GM23338 (cell line): ENCODE results near the gene NT5C3B.

Experiments
- CREB1 ChIP-seq: fragments of 250-450 bp; sonication (Bioruptor Pico); IDR thresholded peaks from 2 replicates; pipeline ENCODE4 v1.5.0; 2020; ENCODE audit warnings: low read depth, mild to moderate bottlenecking, moderate library complexity
- EZH2 ChIP-seq: fragments of 200-600 bp; sonication (generic); IDR thresholded peaks from one replicate; pipeline ENCODE4 v1.8.0; 2017; ENCODE audit warnings: antibody characterized with exemption, mild to moderate bottlenecking, low read depth; ENCODE audit not compliant: unreplicated experiment
- EZH2phosphoT487 ChIP-seq: fragments of 200-600 bp; sonication (generic); IDR thresholded peaks from one replicate; pipeline ENCODE4 v1.8.1; 2018; ENCODE audit warnings: antibody characterized with exemption; ENCODE audit not compliant: unreplicated experiment
- JUNB ChIP-seq: IDR thresholded peaks from one replicate; pipeline ENCODE4 v1.6.1; 2016; ENCODE audit warnings: antibody characterized with exemption; ENCODE audit not compliant: unreplicated experiment
- NANOG ChIP-seq: IDR thresholded peaks from 2 replicates; pipeline ENCODE4 v1.6.1; 2016; ENCODE audit warnings: antibody characterized with exemption, borderline replicate concordance
- POLR2AphosphoS5 ChIP-seq: IDR thresholded peaks from 2 replicates; pipeline ENCODE4 v1.6.1; 2016; ENCODE audit warnings: antibody characterized with exemption, low read depth
- STAT1 ChIP-seq: IDR thresholded peaks from one replicate; pipeline ENCODE4 v1.6.1; 2016; ENCODE audit warnings: antibody characterized with exemption; ENCODE audit not compliant: unreplicated experiment
- ZNF331 ChIP-seq: fragments of 250-450 bp; sonication (Bioruptor Pico); IDR thresholded peaks from 2 replicates; pipeline ENCODE4 v1.5.0; 2020; ENCODE audit warnings: low read depth, mild to moderate bottlenecking, moderate library complexity
- TF ChIP-seq, protein P1 (sequence below), 2 experiments: fragments of 200-600 bp in 1 of 2; sonication (generic) in 1 of 2; conservative IDR thresholded peaks; 2 replicates each; pipeline versions ENCODE4 v1.5.1 to v1.6.1; 2016 to 2017; ENCODE audit warnings: antibody characterized with exemption in 2 of 2, low read depth in 2 of 2, mild to moderate bottlenecking in 2 of 2, moderate library complexity in 1 of 2
- TF ChIP-seq, protein P2 (sequence below): IDR thresholded peaks from one replicate; pipeline ENCODE4 v1.6.1; 2018; ENCODE audit warnings: antibody characterized with exemption; ENCODE audit not compliant: unreplicated experiment

DNA sequence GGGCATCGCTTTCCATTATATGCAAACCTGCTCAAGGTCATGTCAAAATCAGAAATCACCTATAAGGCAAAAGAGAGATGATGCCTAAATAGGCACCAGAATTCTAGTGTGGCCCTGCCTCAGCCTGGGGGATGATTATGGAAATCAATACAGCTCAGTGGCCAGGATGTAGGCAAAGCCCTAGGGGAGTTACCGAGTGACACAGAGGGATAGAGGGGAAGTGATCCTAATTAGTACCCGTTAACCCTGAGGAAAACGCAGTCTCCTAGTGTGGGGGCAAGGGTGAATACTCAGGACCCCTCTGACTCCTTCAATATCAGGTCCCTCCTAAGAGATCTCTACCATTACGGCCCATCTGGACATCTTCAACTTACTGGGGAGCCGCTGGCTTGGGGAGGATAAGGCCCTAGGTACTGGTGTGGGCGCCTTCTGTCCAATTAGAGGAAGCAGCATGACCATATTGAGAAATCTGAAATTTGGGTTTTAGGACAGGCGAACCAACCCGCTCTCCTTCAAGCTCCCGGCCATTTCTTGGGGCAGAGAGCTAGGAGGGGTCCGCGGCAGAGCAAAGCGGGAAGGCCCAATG lies 725 bp downstream of the NT5C3B start:
- TF ChIP-seq, protein P1, sequence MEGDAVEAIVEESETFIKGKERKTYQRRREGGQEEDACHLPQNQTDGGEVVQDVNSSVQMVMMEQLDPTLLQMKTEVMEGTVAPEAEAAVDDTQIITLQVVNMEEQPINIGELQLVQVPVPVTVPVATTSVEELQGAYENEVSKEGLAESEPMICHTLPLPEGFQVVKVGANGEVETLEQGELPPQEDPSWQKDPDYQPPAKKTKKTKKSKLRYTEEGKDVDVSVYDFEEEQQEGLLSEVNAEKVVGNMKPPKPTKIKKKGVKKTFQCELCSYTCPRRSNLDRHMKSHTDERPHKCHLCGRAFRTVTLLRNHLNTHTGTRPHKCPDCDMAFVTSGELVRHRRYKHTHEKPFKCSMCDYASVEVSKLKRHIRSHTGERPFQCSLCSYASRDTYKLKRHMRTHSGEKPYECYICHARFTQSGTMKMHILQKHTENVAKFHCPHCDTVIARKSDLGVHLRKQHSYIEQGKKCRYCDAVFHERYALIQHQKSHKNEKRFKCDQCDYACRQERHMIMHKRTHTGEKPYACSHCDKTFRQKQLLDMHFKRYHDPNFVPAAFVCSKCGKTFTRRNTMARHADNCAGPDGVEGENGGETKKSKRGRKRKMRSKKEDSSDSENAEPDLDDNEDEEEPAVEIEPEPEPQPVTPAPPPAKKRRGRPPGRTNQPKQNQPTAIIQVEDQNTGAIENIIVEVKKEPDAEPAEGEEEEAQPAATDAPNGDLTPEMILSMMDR (conservative IDR thresholded peaks at IDR 0.05; ENCODE audit: low read depth in 2 of 2): no peak
- TF ChIP-seq, protein P2, sequence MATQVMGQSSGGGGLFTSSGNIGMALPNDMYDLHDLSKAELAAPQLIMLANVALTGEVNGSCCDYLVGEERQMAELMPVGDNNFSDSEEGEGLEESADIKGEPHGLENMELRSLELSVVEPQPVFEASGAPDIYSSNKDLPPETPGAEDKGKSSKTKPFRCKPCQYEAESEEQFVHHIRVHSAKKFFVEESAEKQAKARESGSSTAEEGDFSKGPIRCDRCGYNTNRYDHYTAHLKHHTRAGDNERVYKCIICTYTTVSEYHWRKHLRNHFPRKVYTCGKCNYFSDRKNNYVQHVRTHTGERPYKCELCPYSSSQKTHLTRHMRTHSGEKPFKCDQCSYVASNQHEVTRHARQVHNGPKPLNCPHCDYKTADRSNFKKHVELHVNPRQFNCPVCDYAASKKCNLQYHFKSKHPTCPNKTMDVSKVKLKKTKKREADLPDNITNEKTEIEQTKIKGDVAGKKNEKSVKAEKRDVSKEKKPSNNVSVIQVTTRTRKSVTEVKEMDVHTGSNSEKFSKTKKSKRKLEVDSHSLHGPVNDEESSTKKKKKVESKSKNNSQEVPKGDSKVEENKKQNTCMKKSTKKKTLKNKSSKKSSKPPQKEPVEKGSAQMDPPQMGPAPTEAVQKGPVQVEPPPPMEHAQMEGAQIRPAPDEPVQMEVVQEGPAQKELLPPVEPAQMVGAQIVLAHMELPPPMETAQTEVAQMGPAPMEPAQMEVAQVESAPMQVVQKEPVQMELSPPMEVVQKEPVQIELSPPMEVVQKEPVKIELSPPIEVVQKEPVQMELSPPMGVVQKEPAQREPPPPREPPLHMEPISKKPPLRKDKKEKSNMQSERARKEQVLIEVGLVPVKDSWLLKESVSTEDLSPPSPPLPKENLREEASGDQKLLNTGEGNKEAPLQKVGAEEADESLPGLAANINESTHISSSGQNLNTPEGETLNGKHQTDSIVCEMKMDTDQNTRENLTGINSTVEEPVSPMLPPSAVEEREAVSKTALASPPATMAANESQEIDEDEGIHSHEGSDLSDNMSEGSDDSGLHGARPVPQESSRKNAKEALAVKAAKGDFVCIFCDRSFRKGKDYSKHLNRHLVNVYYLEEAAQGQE: no peak
- no peak for TF ChIP-seq EZH2phosphoT487
- no peak for TF ChIP-seq EZH2
- no peak for TF ChIP-seq NANOG
- TF ChIP-seq CREB1 (CRISPR knock-in tag): no peak
- TF ChIP-seq ZNF331 (CRISPR knock-in tag): no peak
- no peak for TF ChIP-seq POLR2AphosphoS5
- TF ChIP-seq JUNB: no peak
- no peak for TF ChIP-seq STAT1
